Kidney (tissue), 14 donors: Measurements from ENCODE around the gene FGD3. TPM values are rescaled to one million over a fixed set of nuclear protein-coding genes. Genes with fewer than 3 reads are reported as not detected.

Source experiments
- DNase-seq, 5 donors: peaks; one replicate each; pipeline ENCODE4 v3.0.0-alpha.2; 2013 to 2020
- FAIRE-seq: peaks from 2 replicates; lab custom pipeline; 2012; peaks lifted over from hg19 to GRCh38; lab: Jason Lieb, UNC
- H3K27ac ChIP-seq, 2 donors: one replicate each; pipeline ENCODE4 v1.7.0; 2013; ENCODE audit warnings: low read depth in 2 of 2, low read length in 2 of 2, inconsistent platforms in 1 of 2
- H3K27me3 ChIP-seq: one replicate; pipeline ENCODE4 v1.7.1; 2013; ENCODE audit warnings: low read length, inconsistent platforms; ENCODE audit not compliant: control insufficient read depth, insufficient read depth
- H3K36me3 ChIP-seq, 3 donors: one replicate each; pipeline versions ENCODE4 v1.7.0 to v1.7.1; 2013; ENCODE audit warnings: low read length in 3 of 3, control low read depth in 1 of 3, inconsistent platforms in 1 of 3; ENCODE audit not compliant: insufficient read depth in 3 of 3, control insufficient read depth in 2 of 3
- H3K4me1 ChIP-seq, 3 donors: one replicate each; pipeline versions ENCODE4 v1.7.0 to v1.7.1; 2013; ENCODE audit warnings: low read length in 3 of 3, inconsistent platforms in 1 of 3, low read depth in 1 of 3; ENCODE audit not compliant: control insufficient read depth in 2 of 3, insufficient read depth in 2 of 3
- H3K4me3 ChIP-seq, 3 donors: one replicate each; pipeline versions ENCODE4 v1.7.0 to v1.8.1; 2013; ENCODE audit warnings: low read length in 3 of 3, control low read depth in 1 of 3, inconsistent platforms in 1 of 3
- H3K9ac ChIP-seq, 3 donors: one replicate each; pipeline versions ENCODE4 v1.7.0 to v1.7.1; 2013; ENCODE audit warnings: low read length in 3 of 3, control low read depth in 1 of 3, inconsistent platforms in 1 of 3
- H3K9me3 ChIP-seq, 3 donors: one replicate each; pipeline versions ENCODE4 v1.7.0 to v1.7.1; 2013; ENCODE audit warnings: low read length in 3 of 3, control low read depth in 1 of 3, inconsistent platforms in 1 of 3; ENCODE audit not compliant: control insufficient read depth in 2 of 3, insufficient read depth in 1 of 3
- CTCF ChIP-seq: IDR thresholded peaks from 3 replicates; pipeline ENCODE4 v1.5.1; 2012; ENCODE audit warnings: mild to moderate bottlenecking, moderate library complexity, borderline replicate concordance; ENCODE audit not compliant: insufficient read depth; ENCODE audit errors: extremely low read depth
- intact Hi-C: fragments of 100-400 bp; cut with DNase I; formaldehyde crosslinking; loops from one replicate; pipeline ENCODE4 v1.11.1; 2022
- polyA plus RNA-seq: library from polyadenylated mRNA; stranded (reverse); fragments of 350-450 nt; fragmentation: Illumina TruSeq; extraction: RNeasy Lipid Tissue Mini Kit (QIAGEN cat#74804); gene quantifications from one replicate; pipeline ENCODE4 v1.2.3, GENCODE V29; 2014; ENCODE audit warnings: low read depth, low replicate concordance; ENCODE audit not compliant: insufficient read depth
- total RNA-seq: library from RNA; stranded (reverse); fragmentation: NEBNext Ultra II Directional; extraction: Animal tissue kit (Norgen Biotek cat#: 25700); gene quantifications from one replicate; pipeline ENCODE4 v1.2.1, GENCODE V29; 2021
- donor health status: control.
- donor health status: control.
- donor health status: control.
- donor health status: control.
- donor health status: control.
- donor health status: DM: yes; HTN: yes; CAD: no.
- donor health status: Normal renal cell carcinoma (clear cell type).

The FGD3 gene
- total and polyA plus RNA-seq, 2 donors from 2014 or later: 7.4 to 12.1 TPM

DNA sequence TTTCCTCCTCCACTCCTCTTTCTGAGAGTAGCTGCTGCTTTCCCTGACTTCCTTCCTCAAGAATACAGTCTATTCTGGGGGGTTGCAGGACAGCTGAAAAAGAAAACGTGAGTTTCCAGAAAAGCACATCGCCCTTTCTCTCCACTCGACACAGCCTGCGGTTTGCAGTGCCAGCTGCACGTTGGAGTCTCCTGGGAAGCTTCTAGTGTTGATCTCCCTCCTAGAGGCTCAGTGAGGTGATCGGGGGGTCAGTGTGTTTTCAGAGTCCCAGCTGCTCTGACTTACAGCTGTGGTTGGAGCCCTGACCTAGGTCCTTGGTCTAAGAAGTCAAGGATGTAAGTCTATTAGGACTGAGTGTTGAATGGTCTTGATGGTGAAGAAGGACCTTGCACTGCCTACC, 86.2 kb downstream of the FGD3 start:
- H3K36me3 ChIP-seq: no peaks in the 10 kb centered on the region
- H3K27me3 ChIP-seq: no peaks in the 10 kb centered on the region
- no peaks in the 10 kb centered on the region for H3K4me1 ChIP-seq
- no peak overlapping the region for H3K9ac ChIP-seq
- H3K27ac ChIP-seq: no peak overlapping the region
- H3K4me3 ChIP-seq: no peak overlapping the region
- FAIRE-seq (no peak), DNase-seq (peak in 1 of 5 donors; percentile 60)
- no peaks in the 10 kb centered on the region for H3K9me3 ChIP-seq
- intact Hi-C loops: no loop called here
- no peak for TF ChIP-seq CTCF

DNA sequence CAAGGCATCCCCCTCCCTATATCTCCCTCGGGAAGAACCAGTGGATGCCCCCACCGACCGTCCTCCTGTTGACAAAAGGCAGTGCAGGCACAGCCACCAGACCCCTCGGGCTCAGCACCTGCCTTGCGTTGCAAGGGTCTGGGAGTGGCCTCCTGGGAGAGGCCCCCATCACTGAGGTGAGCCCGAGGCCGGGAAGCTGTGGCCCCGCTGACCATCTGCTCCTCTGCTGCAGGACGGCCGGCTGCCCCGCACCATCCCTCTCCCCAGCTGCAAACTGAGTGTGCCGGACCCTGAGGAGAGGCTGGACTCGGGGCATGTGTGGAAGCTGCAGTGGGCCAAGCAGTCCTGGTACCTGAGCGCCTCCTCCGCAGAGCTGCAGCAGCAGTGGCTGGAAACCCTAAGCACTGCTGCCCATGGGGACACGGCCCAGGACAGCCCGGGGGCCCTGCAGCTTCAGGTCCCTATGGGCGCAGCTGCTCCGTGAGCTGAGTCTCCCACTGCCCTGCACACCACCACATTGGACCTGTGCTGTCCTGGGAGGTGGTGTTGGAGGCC, 87.9 kb downstream of the FGD3 start:
- Histone ChIP-seq H3K9me3 (no peaks in the 10 kb centered on the region), H3K27me3 (no peaks in the 10 kb centered on the region), H3K4me1 (no peaks in the 10 kb centered on the region), H3K27ac (no peak overlapping the region), H3K9ac (no peak overlapping the region), H3K36me3 (no peaks in the 10 kb centered on the region), H3K4me3 (no peak overlapping the region)
- intact Hi-C loops: no loop called here
- no peak for FAIRE-seq
- TF ChIP-seq CTCF: no peak
- DNase-seq: no peak

DNA sequence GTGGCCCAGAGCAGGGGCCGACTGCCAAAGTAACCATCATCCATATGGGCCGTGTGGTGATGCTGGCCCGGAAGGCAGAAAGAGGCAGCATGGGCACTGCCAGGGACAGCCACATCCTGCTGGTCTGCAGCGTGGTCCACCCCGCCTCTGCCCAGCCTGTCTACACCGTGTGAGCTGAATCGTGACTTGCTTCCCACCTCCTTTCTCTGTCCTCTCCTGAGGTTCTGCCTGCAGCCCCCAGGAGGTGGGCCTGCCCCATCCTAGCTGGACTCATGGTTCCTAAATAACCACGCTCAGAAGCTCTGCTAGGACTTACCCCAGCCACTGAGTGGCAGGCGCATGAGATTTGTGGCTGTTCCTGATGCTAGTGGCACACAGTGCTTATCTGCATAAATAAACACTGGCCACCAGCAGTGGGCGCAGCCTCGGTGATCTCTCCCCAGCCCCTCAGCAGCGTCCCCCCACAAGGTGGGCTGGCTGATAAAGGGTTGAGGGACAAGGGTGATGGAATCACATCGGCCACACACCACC, 88.6 kb downstream of the FGD3 start:
- DNase-seq (no peak), FAIRE-seq (no peak)
- intact Hi-C loops: no loop called here
- Histone ChIP-seq H3K27ac (no peak overlapping the region), H3K27me3 (no peaks in the 10 kb centered on the region), H3K9me3 (no peaks in the 10 kb centered on the region), H3K9ac (no peak overlapping the region), H3K4me3 (no peak overlapping the region), H3K36me3 (no peaks in the 10 kb centered on the region), H3K4me1 (no peaks in the 10 kb centered on the region)
- no peak for TF ChIP-seq CTCF

DNA sequence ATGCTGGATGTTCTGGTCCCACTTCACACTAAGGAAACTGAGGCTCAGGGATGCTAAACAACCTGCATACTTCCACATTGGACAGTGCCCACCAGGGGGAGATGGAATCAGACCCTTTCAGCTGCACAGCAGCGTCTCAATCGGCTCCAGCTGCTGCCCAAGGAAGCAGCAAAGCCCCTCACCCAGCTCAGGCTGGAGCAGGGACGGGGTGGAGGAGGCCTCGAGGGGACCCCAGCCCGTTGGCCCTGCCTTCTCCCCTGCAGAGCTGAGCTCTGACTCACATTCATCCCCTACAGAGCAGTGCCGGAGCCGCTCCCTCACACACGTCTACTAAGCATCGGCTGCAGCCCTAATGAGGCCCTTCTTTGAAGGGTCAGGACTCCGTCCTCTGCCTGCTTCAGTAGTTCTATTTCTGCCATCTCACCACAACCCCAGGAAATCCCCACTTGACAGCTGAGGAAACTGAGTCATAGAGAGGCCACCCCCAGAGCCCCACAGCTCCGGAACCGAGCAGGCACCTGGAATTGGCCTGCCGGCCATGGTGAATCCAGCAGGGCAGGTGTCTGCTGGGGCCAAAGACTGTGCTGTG, 89.7 kb downstream of the FGD3 start:
- Histone ChIP-seq H3K27ac (no peak overlapping the region), H3K9ac (no peak overlapping the region), H3K27me3 (no peaks in the 10 kb centered on the region), H3K4me3 (no peak overlapping the region), H3K9me3 (no peaks in the 10 kb centered on the region), H3K4me1 (no peaks in the 10 kb centered on the region), H3K36me3 (no peaks in the 10 kb centered on the region)
- no peak for TF ChIP-seq CTCF
- DNase-seq: peak in 1 of 5 donors; percentile 61
- intact Hi-C loops: no loop called here
- no peak for FAIRE-seq
